SIG-M5 treated with dmso at 0.1 percent for 504 hours (cell line): ENCODE data around the gene TMEM191C.
"Not testable (repeated sequence)": the region's sequence is repeated elsewhere in the genome, so short reads cannot be mapped to it uniquely, and the experiment has no call there.

ENCODE experiments used
- DNase-seq: peaks from one replicate; lab custom pipeline; 2025; ENCODE audit not compliant: unreplicated experiment; lab: John Stamatoyannopoulos, UW

TMEM191C gene

GRCh38 chr22:21472984-21473383, 5.8 kb downstream of the TMEM191C start:
- not testable (repeated sequence) for DNase-seq

- not testable (repeated sequence) for DNase-seq
Observed at GRCh38 chr22:21473664-21474063, 6.5 kb downstream of the TMEM191C start.

GRCh38 chr22:21484039-21484438, 16.9 kb downstream of the TMEM191C start:
- not testable (repeated sequence) for DNase-seq

GRCh38 chr22:21487723-21488122, 20.5 kb downstream of the TMEM191C start:
- not testable (repeated sequence) for DNase-seq

- not testable (repeated sequence) for DNase-seq
Observed at GRCh38 chr22:21489149-21489680, 22.0 kb downstream of the TMEM191C start.

GRCh38 chr22:21490556-21490955, 23.4 kb downstream of the TMEM191C start:
- not testable (repeated sequence) for DNase-seq

GRCh38 chr22:21492271-21492670, 25.1 kb downstream of the TMEM191C start:
- not testable (repeated sequence) for DNase-seq

- not testable (repeated sequence) for DNase-seq
Observed at GRCh38 chr22:21493789-21494782, 26.9 kb downstream of the TMEM191C start.

- not testable (repeated sequence) for DNase-seq
Observed at GRCh38 chr22:21497984-21498383, 30.8 kb downstream of the TMEM191C start.

- not testable (repeated sequence) for DNase-seq
Observed at GRCh38 chr22:21498489-21498888, 31.3 kb downstream of the TMEM191C start.

GRCh38 chr22:21499623-21500506, 32.7 kb downstream of the TMEM191C start:
- DNase-seq, result not testable (repeated sequence)

- DNase-seq, result not testable (repeated sequence)
Observed at GRCh38 chr22:21510397-21510796, 43.2 kb downstream of the TMEM191C start.

GRCh38 chr22:21512022-21512421, 44.8 kb downstream of the TMEM191C start:
- not testable (repeated sequence) for DNase-seq

- not testable (repeated sequence) for DNase-seq
Observed at GRCh38 chr22:21514117-21514516, 46.9 kb downstream of the TMEM191C start.

GRCh38 chr22:21515234-21515633, 48.0 kb downstream of the TMEM191C start:
- not testable (repeated sequence) for DNase-seq

- DNase-seq, result not testable (repeated sequence)
Observed at GRCh38 chr22:21516522-21516921, 49.3 kb downstream of the TMEM191C start.

- not testable (repeated sequence) for DNase-seq
Observed at GRCh38 chr22:21516970-21517764, 50.0 kb downstream of the TMEM191C start.
